Fibroblast of skin of right quadriceps (primary cell): ENCODE data around the gene AKAP12.
A peak's percentile ranks its signal among the peaks of the same experiment; 100 is the strongest.
"Not testable (repeated sequence)": the region's sequence is repeated elsewhere in the genome, so short reads cannot be mapped to it uniquely, and the experiment has no call there.

Experiments used
- DNase-seq: peaks from one replicate; pipeline ENCODE4 v3.0.0-alpha.2; 2013

Gene AKAP12

GRCh38 chr6:151285122-151285521 is 45.4 kb downstream of the AKAP12 start:
- peak; percentile 85 for DNase-seq

- DNase-seq, result no peak
Measured at GRCh38 chr6:151286214-151286613, 46.4 kb downstream of the AKAP12 start.

GRCh38 chr6:151288712-151289398 is 49.1 kb downstream of the AKAP12 start:
- DNase-seq, result no peak

GRCh38 chr6:151289399-151290007 is 49.7 kb downstream of the AKAP12 start:
- peak; percentile 40 for DNase-seq

- DNase-seq, result peak; percentile 88
Measured at GRCh38 chr6:151290877-151291721, 51.3 kb downstream of the AKAP12 start.

GRCh38 chr6:151291722-151292059 is 51.9 kb downstream of the AKAP12 start:
- no peak for DNase-seq

- peak; percentile 77 for DNase-seq
Measured at GRCh38 chr6:151292974-151293687, 53.4 kb downstream of the AKAP12 start.

- no peak for DNase-seq
Measured at GRCh38 chr6:151293688-151294016, 53.9 kb downstream of the AKAP12 start.

GRCh38 chr6:151294561-151295101 is 54.9 kb downstream of the AKAP12 start:
- peak; percentile 75 for DNase-seq

GRCh38 chr6:151297886-151298285 is 58.1 kb downstream of the AKAP12 start:
- no peak for DNase-seq

GRCh38 chr6:151299011-151299410 is 59.2 kb downstream of the AKAP12 start:
- no peak for DNase-seq

GRCh38 chr6:151300267-151300991 is 60.7 kb downstream of the AKAP12 start:
- DNase-seq, result peak; percentile 20

- no peak for DNase-seq
Measured at GRCh38 chr6:151301547-151301946, 61.8 kb downstream of the AKAP12 start.

GRCh38 chr6:151303231-151303630 is 63.5 kb downstream of the AKAP12 start:
- no peak for DNase-seq

- no peak for DNase-seq
Measured at GRCh38 chr6:151306269-151306783, 66.6 kb downstream of the AKAP12 start.

GRCh38 chr6:151307501-151307900 is 67.7 kb downstream of the AKAP12 start:
- no peak for DNase-seq

GRCh38 chr6:151309619-151310018 is 69.9 kb downstream of the AKAP12 start:
- DNase-seq, result no peak

GRCh38 chr6:151310279-151310678 is 70.5 kb downstream of the AKAP12 start:
- DNase-seq, result no peak

- no peak for DNase-seq
Measured at GRCh38 chr6:151310852-151311767, 71.3 kb downstream of the AKAP12 start.

- DNase-seq, result no peak
Measured at GRCh38 chr6:151313066-151313491, 73.3 kb downstream of the AKAP12 start.

GRCh38 chr6:151315661-151316060 is 75.9 kb downstream of the AKAP12 start:
- DNase-seq, result not testable (repeated sequence)
